HepG2 (cell line): ENCODE measurements around the gene CHMP4B. TPM values are rescaled to one million over a fixed set of nuclear protein-coding genes. Genes with fewer than 3 reads are reported as not detected.
A peak's percentile ranks its signal among the peaks of the same experiment; 100 is the strongest.

Source experiments
- ARID3A ChIP-seq: IDR thresholded peaks from 2 replicates; pipeline ENCODE4 v1.6.1; 2012; ENCODE audit warnings: low read depth, low read length, improper control_type of control experiment
- ATM ChIP-seq: fragments of 450-650 bp; IDR thresholded peaks from 2 replicates; pipeline ENCODE4 v1.7.1; 2017; ENCODE audit warnings: mild to moderate bottlenecking, borderline replicate concordance
- CHD4 ChIP-seq: fragments of 200-600 bp; sonication (generic); IDR thresholded peaks from 2 replicates; pipeline ENCODE4 v1.7.0; 2017; ENCODE audit warnings: mild to moderate bottlenecking, low read length, borderline replicate concordance
- CREB1 ChIP-seq, 2 experiments: fragments of 450-650 bp in 1 of 2; IDR thresholded peaks; 2 replicates each; pipeline ENCODE4 v1.6.1; 2016 to 2017; ENCODE audit warnings: control low read depth in 1 of 2, mild to moderate bottlenecking in 1 of 2, missing compliant biosample characterization in 1 of 2, missing genetic modification characterization in 1 of 2
- HHEX ChIP-seq: IDR thresholded peaks from 2 replicates; pipeline ENCODE4 v1.6.1; 2016; ENCODE audit warnings: control low read depth
- HMG20A ChIP-seq: IDR thresholded peaks from 2 replicates; pipeline ENCODE4 v1.6.1; 2016; ENCODE audit warnings: borderline replicate concordance
- SMAD3 ChIP-seq: sonication (generic); formaldehyde crosslinking; IDR thresholded peaks from 2 replicates; pipeline ENCODE4 v1.4.0; 2020; ENCODE audit warnings: missing genetic modification reagents
- SYNCRIP ChIP-seq: fragments of 200-400 bp; formaldehyde crosslinking; IDR thresholded peaks from 2 replicates; pipeline ENCODE4 v1.6.1; 2018; ENCODE audit warnings: mild to moderate bottlenecking, low read depth, low read length; ENCODE audit not compliant: insufficient read depth
- TEAD3 ChIP-seq: optimal IDR thresholded peaks from 2 replicates; pipeline ENCODE3; 2016; ENCODE audit warnings: borderline replicate concordance
- ZBTB8A ChIP-seq: sonication (generic); formaldehyde crosslinking; IDR thresholded peaks from 2 replicates; pipeline ENCODE4 v1.4.0; 2020; ENCODE audit warnings: mild to moderate bottlenecking, low read depth, missing genetic modification reagents, borderline replicate concordance
- ZC3H4 ChIP-seq: sonication (generic); formaldehyde crosslinking; IDR thresholded peaks from 2 replicates; pipeline ENCODE4 v1.4.0; 2020; ENCODE audit warnings: missing genetic modification reagents, borderline replicate concordance
- ZFX ChIP-seq: sonication (generic); formaldehyde crosslinking; IDR thresholded peaks from 2 replicates; pipeline ENCODE4 v1.4.0; 2020; ENCODE audit warnings: mild to moderate bottlenecking, low read depth, missing genetic modification reagents, moderate library complexity
- ZNF234 ChIP-seq: sonication (generic); formaldehyde crosslinking; conservative IDR thresholded peaks from 2 replicates; pipeline ENCODE4 v1.5.1; 2020; ENCODE audit warnings: mild to moderate bottlenecking, missing genetic modification reagents
- ZNF512 ChIP-seq: sonication (generic); formaldehyde crosslinking; IDR thresholded peaks from 2 replicates; pipeline ENCODE4 v1.4.0; 2020; ENCODE audit warnings: mild to moderate bottlenecking, missing genetic modification reagents
- ZNF557 ChIP-seq: sonication (generic); formaldehyde crosslinking; IDR thresholded peaks from 2 replicates; pipeline ENCODE4 v1.4.0; 2020; ENCODE audit warnings: missing genetic modification reagents
- ZNF652 ChIP-seq: IDR thresholded peaks from 2 replicates; pipeline ENCODE4 v1.6.1; 2016; ENCODE audit warnings: low read depth, borderline replicate concordance
- ZSCAN5A ChIP-seq: sonication (generic); formaldehyde crosslinking; IDR thresholded peaks from 2 replicates; pipeline ENCODE4 v1.8.0; 2022; ENCODE audit warnings: mild to moderate bottlenecking, missing genetic modification reagents, borderline replicate concordance
- ZZZ3 ChIP-seq: sonication (generic); formaldehyde crosslinking; IDR thresholded peaks from 2 replicates; pipeline ENCODE4 v1.4.0; 2020; ENCODE audit warnings: missing genetic modification reagents, mild to moderate bottlenecking, borderline replicate concordance
- polyA plus RNA-seq, 8 experiments: library from polyadenylated mRNA; depleted of rRNA in 3 of 8; stranded (reverse) in 7 of 8; unstranded in 1 of 8; fragments of >200 nt; fragmentation: Illumina TruSeq in 4 of 8; extraction: Trizol in 4 of 8; gene quantifications; 2 replicates each; pipeline versions ENCODE4 v1.2.1 to v1.2.3, GENCODE V29; 2011 to 2016; ENCODE audit warnings: low read depth in 4 of 8, missing spikeins in 1 of 8, mixed read lengths in 1 of 8; ENCODE audit not compliant: insufficient read depth in 1 of 8
- total RNA-seq, 5 experiments: library from RNA; depleted of rRNA; stranded (reverse); fragments of >200 nt; fragmentation: Illumina TruSeq; extraction: Trizol; gene quantifications; 2 replicates each; pipeline ENCODE4 v1.2.3, GENCODE V29; 2016; ENCODE audit warnings: low read depth in 1 of 5
- TF ChIP-seq, protein P1 (sequence below): sonication (generic); formaldehyde crosslinking; conservative IDR thresholded peaks from 2 replicates; pipeline ENCODE4 v1.4.0; 2020; ENCODE audit warnings: mild to moderate bottlenecking, missing genetic modification reagents, moderate library complexity
- TF ChIP-seq, protein P2 (sequence below): sonication (generic); formaldehyde crosslinking; IDR thresholded peaks from 2 replicates; pipeline ENCODE4 v1.4.0; 2020; ENCODE audit warnings: missing genetic modification reagents

CHMP4B gene
- total and polyA plus RNA-seq, 2 of the 13 experiments (the other 11 are each of a cell fraction or from before 2014, with no cell fraction given), result 40.1 to 45.6 TPM

DNA sequence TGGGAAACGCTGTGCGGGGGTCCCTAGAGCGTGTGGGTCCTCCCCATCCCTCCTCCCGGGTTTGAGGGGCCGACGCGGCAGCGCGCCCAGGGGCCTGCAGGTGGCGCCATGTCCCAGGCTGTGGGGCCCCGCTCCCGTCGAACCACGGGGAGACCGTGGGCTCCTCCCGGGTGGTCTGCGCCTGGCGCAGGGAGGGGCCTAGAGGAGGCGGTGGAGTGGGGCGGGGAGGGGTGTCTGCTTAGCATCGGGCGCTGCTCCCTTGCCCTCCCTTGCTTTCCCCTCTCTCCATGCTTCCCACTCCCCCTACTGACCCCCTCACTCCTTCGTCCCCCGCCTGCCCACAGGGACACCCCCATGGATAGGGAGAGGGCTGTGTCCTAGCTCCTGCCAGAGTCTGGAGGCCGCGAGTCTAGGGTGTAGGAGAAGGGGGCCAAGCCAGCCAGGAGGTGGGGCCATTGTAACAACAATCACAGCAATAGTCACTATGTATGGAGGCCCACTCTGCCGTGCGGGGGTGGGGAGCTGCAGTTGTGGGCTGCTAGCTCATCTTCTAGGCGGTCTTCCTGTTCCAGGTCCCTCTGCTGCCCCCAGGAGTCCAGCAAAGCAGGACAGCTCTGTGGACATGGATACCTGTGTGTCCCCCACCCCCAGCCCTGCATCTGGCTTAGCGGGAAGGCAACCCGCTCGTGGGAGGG, 51.7 kb downstream of the CHMP4B start (continued):
- TF ChIP-seq CREB1 (IDR thresholded peaks at IDR 0.05), result no peak
- no peak for TF ChIP-seq CREB1 (CRISPR knock-in tag; IDR thresholded peaks at IDR 0.05)
- TF ChIP-seq ZNF512, result no peak
- no peak for TF ChIP-seq ARID3A
- TF ChIP-seq ZNF234 (CRISPR knock-in tag), result no peak
- no peak for TF ChIP-seq TEAD3
- TF ChIP-seq HHEX (CRISPR knock-in tag), result no peak
- TF ChIP-seq CHD4, result no peak
- TF ChIP-seq ZFX, result no peak
- no peak for TF ChIP-seq ZNF557 (CRISPR knock-in tag)
- TF ChIP-seq ATM, result no peak
- TF ChIP-seq HMG20A (CRISPR knock-in tag), result no peak
- 0 out of 2 replicates have a peak, but pooled peaks have one; percentile 39 for TF ChIP-seq ZC3H4
- TF ChIP-seq SMAD3 (CRISPR knock-in tag), result no peak
- TF ChIP-seq ZNF652 (CRISPR knock-in tag), result no peak
- no peak for TF ChIP-seq ZZZ3 (CRISPR knock-in tag)
- TF ChIP-seq, protein P1, sequence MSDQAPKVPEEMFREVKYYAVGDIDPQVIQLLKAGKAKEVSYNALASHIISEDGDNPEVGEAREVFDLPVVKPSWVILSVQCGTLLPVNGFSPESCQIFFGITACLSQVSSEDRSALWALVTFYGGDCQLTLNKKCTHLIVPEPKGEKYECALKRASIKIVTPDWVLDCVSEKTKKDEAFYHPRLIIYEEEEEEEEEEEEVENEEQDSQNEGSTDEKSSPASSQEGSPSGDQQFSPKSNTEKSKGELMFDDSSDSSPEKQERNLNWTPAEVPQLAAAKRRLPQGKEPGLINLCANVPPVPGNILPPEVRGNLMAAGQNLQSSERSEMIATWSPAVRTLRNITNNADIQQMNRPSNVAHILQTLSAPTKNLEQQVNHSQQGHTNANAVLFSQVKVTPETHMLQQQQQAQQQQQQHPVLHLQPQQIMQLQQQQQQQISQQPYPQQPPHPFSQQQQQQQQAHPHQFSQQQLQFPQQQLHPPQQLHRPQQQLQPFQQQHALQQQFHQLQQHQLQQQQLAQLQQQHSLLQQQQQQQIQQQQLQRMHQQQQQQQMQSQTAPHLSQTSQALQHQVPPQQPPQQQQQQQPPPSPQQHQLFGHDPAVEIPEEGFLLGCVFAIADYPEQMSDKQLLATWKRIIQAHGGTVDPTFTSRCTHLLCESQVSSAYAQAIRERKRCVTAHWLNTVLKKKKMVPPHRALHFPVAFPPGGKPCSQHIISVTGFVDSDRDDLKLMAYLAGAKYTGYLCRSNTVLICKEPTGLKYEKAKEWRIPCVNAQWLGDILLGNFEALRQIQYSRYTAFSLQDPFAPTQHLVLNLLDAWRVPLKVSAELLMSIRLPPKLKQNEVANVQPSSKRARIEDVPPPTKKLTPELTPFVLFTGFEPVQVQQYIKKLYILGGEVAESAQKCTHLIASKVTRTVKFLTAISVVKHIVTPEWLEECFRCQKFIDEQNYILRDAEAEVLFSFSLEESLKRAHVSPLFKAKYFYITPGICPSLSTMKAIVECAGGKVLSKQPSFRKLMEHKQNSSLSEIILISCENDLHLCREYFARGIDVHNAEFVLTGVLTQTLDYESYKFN (CRISPR knock-in tag), result no peak; the same call in 1 of the 2 replicates
- TF ChIP-seq ZBTB8A (CRISPR knock-in tag), result no peak
- TF ChIP-seq, protein P2, sequence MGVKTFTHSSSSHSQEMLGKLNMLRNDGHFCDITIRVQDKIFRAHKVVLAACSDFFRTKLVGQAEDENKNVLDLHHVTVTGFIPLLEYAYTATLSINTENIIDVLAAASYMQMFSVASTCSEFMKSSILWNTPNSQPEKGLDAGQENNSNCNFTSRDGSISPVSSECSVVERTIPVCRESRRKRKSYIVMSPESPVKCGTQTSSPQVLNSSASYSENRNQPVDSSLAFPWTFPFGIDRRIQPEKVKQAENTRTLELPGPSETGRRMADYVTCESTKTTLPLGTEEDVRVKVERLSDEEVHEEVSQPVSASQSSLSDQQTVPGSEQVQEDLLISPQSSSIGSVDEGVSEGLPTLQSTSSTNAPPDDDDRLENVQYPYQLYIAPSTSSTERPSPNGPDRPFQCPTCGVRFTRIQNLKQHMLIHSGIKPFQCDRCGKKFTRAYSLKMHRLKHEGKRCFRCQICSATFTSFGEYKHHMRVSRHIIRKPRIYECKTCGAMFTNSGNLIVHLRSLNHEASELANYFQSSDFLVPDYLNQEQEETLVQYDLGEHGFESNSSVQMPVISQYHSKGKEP, result no peak
- no peak for TF ChIP-seq SYNCRIP
- TF ChIP-seq ZSCAN5A (CRISPR knock-in tag), result no peak
